PFSK-1 (cell line): ENCODE results near the gene YPEL5.

Experiments used
- POLR2AphosphoS5 ChIP-seq: IDR thresholded peaks from 2 replicates; pipeline ENCODE4 v1.6.1; 2012; ENCODE audit warnings: low read depth, mild to moderate bottlenecking, control low read depth, low read length, moderate library complexity
- SIN3A ChIP-seq: IDR thresholded peaks from 2 replicates; pipeline ENCODE4 v1.6.1; 2012; ENCODE audit warnings: mild to moderate bottlenecking, low read length, moderate library complexity, borderline replicate concordance; ENCODE audit not compliant: insufficient read depth
- TAF1 ChIP-seq: IDR thresholded peaks from 2 replicates; pipeline ENCODE4 v1.6.1; 2012; ENCODE audit warnings: low read length, control low read depth, borderline replicate concordance; ENCODE audit not compliant: insufficient read depth
- TF ChIP-seq, protein P1 (sequence below), 2 experiments: IDR thresholded peaks; 2 replicates each; pipeline versions ENCODE4 v1.6.1 to v1.8.0; 2011 to 2012; ENCODE audit warnings: low read depth in 2 of 2, low read length in 2 of 2, control low read depth in 1 of 2, inconsistent platforms in 1 of 2, mild to moderate bottlenecking in 1 of 2, moderate library complexity in 1 of 2; ENCODE audit not compliant: insufficient read depth in 1 of 2

DNA sequence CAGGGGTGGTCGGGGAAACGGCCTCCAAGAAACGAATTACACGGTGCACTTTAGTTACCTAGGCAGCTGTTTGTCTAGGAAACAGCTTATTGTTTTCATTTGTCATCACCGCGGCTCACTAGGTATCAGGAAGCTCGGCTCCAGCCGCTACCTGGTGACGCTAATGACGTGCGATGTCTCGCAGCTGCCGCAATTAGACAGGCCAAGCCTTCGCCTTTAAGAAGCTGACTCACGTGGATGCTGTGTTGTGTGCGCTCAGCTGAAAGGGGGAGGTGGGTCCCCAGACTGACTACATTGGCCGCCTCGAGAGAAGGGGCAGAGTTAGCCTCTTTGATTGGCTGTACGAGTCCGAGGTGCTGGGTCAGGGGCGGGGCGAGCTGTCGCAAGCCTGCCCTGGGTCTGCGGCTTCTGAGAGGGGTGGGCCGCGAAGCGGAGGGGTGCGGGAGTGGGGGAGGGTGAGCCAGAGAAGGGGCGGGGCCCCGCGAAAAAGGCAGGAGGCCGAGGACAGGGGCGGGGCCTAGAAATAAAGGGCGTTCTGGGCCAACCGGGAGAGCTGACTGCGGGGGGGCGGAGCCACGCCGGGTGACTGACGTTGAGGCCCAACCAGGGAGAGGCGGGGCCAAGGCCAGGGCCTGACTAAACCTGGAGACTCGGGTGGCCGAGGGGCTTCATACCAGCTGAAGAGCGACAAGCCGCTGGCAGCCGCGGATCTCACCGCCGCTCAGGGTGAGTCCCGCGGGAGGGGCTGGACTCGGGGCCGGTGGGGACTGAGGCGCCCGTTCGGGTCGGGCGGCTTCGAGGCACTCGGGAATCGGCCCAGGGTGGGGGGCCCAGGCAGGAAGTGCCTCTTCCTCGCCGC, at the start of gene YPEL5:
- TF ChIP-seq, protein P1, sequence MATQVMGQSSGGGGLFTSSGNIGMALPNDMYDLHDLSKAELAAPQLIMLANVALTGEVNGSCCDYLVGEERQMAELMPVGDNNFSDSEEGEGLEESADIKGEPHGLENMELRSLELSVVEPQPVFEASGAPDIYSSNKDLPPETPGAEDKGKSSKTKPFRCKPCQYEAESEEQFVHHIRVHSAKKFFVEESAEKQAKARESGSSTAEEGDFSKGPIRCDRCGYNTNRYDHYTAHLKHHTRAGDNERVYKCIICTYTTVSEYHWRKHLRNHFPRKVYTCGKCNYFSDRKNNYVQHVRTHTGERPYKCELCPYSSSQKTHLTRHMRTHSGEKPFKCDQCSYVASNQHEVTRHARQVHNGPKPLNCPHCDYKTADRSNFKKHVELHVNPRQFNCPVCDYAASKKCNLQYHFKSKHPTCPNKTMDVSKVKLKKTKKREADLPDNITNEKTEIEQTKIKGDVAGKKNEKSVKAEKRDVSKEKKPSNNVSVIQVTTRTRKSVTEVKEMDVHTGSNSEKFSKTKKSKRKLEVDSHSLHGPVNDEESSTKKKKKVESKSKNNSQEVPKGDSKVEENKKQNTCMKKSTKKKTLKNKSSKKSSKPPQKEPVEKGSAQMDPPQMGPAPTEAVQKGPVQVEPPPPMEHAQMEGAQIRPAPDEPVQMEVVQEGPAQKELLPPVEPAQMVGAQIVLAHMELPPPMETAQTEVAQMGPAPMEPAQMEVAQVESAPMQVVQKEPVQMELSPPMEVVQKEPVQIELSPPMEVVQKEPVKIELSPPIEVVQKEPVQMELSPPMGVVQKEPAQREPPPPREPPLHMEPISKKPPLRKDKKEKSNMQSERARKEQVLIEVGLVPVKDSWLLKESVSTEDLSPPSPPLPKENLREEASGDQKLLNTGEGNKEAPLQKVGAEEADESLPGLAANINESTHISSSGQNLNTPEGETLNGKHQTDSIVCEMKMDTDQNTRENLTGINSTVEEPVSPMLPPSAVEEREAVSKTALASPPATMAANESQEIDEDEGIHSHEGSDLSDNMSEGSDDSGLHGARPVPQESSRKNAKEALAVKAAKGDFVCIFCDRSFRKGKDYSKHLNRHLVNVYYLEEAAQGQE (IDR thresholded peaks at IDR 0.05; ENCODE audit: insufficient read depth in 1 of 2, low read depth in 2 of 2, low read length in 2 of 2), result no peak
- TF ChIP-seq POLR2AphosphoS5 (0 out of 2 replicates have a peak, but pooled peaks have one; percentile 32), TAF1 (no peak), SIN3A (peak; percentile 100)
